Hindlimb muscle (tissue), 1 donor: Measurements from ENCODE around the gene CLIC2. TPM values are rescaled to one million over a fixed set of nuclear protein-coding genes. Genes with fewer than 3 reads are reported as not detected.

Source experiments
- DNase-seq: peaks from one replicate; pipeline ENCODE4 v3.0.0-alpha.2; 2013
- polyA plus RNA-seq: library from polyadenylated mRNA; unstranded; fragments of 120-200 nt; gene quantifications from one replicate; pipeline ENCODE4 v1.2.1, GENCODE V29; 2013; ENCODE audit not compliant: insufficient read length

Gene CLIC2
- polyA plus RNA-seq, 1 donor: 6.4 TPM

DNA sequence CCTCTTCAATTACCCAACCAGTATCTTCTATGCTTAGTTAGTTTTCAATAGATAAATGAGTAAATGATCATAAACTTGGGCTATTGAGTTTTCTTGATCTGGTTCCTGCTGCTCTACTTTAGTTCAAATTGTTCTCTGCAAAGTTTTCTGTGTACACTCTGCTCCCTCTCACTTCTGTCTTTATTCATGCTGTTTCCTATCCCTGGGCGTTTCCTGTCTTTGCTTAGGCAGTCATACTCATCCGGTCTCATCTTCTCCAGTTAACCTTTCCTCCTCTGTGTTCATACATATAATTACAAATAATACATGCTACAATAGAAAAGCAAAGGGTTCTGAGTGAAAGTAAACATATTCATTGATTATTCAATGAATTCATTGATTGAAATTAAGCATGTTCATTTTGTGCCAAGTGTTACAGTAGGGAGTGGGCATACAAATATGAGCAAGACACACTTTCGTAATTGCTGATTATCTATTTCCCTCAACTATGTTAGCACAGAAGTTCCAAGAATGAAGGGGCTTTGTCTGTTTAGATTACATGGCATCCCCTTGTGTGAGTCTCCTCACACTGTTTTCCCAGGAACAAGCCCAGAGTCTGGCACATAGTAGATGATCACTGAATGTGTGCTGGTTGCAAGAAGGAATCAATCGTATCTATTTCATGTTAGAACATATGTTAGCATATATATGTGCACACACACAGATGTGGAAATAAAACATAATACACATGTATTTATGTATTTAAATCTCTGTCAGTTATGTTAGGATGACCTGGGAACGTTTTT, 71.3 kb downstream of the CLIC2 start:
- DNase-seq: no peak

DNA sequence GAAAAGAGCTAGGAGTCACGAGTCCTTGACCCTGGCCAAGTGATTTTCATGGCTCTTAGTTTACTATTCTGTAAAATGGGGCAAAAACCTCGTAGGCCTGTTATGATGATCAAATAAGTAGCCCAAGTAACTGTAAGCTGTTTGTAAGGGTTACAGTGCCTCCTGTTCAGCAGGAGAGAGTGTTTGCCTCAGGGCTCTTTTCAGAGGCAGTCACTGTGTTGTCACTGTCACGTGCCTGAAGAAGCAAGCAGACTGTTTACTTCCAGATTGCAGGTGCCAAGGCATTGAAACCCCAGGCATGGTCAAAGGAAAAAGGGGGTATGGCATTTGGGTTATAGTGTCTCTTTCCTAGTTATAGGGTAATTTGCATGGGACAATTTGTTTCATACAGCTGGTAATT, 74.7 kb downstream of the CLIC2 start:
- DNase-seq: no peak

DNA sequence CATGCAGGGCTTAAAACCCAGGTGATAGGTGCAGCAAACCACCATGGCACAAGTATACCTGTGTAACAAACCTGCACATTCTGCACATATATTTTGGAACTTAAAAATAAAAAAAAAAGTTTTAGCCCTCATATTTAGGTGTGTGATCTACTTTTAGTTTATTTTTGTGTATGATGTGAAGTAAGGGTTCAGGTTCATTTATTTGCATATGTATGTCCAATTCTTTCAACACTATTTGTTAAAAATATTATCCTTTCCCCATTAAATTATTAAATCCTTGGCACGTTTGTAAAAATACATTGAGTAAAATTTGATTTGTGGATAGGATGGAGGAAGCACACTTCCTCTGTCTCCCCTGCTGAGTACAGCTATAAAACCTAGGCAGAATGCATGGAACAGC, 83.0 kb downstream of the CLIC2 start:
- no peak for DNase-seq

DNA sequence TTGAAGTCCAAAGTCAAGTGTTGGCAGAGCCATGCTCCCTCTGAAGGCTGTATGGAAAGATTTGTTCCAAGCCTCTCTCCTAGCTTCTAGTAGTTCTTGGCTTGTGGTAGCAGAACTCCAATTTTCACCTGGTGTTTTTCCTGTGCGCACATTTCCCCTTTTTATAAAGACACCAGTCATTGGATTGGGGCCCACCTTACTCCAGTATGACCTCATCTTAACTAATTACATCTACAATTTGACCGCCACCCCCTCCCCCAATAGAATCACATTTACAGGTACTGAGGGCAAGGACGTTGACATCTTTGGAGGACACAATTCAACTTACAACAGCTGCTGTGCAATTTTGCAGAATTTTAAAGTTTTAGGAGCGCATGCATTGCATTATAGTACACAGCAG, 86.9 kb downstream of the CLIC2 start:
- no peak for DNase-seq

DNA sequence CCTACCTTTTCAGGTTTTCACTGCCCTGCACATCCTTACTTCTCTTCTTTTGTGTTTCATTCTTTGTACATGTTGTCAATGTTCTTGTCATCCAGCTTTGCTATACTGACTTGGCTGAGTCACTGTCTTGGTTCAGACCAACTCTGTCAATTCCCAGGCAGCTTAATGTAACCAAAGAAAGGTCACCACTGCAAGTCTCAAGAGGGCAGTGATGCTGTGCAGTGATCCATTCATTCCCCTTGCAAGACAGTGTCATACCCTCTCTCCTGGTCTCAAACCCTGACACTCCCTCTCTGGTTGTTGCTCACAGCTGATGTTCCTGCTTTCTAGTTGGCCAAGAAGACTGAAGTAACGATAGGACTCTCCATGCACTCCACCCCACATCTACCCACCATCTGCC, 87.7 kb downstream of the CLIC2 start:
- DNase-seq: no peak

DNA sequence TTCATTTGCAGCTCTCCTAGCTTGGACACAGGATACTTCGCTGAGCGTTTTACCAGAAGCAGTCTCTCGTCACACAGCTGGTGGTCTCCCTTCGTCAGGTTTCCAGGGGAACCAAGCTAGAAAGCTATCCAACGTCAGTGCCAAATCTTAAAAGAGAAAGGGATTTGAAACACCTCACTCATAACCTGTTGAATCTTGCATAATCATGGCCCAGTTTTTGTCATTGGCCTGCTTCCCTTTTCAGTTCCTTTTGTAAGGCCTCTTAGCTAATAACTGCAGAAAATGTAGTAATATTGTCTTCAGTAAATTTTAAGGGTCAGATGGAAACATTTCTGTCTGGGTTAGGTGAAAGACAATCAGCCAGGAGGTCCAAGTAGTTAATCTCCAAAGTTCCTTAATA, 92.1 kb downstream of the CLIC2 start:
- no peak for DNase-seq

DNA sequence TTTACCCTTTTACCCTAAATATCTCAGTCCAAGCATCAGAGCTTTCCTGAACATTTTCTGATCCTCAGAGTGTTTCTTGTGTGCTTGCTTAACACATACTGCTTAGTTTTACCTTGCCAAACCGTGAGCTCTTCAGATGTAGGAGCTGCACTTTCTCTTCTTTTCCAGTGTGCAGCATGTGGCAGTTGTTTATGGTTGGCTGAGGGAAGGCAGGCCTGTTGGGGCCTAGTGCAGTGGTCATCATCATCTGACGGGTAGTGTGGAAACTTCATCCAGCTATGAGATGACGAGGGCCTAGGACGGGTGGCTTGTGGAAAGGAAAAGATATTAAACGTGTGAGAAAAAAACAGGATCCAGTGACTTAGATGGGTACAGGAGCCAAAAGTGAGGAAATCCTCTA, 96.7 kb downstream of the CLIC2 start:
- DNase-seq: no peak

DNA sequence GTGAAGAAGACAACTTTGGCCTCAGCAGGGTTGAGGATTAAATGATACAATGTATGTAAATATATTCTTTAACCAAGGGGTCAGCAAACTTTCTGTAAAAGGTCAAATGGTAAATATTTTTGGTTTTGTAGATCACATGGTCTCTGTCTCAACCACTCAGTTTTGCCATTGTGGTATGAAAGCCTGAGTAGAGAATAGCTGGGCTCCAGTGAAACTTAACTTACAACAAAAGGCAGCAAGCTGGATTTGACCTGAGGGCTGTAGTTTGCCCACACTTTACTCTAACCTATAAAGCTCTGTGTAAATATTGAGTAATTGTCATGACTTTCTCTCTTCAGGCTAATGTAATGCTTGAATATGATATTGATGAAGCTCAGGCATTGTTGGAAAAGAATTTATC, 98.5 kb downstream of the CLIC2 start:
- DNase-seq: no peak

DNA sequence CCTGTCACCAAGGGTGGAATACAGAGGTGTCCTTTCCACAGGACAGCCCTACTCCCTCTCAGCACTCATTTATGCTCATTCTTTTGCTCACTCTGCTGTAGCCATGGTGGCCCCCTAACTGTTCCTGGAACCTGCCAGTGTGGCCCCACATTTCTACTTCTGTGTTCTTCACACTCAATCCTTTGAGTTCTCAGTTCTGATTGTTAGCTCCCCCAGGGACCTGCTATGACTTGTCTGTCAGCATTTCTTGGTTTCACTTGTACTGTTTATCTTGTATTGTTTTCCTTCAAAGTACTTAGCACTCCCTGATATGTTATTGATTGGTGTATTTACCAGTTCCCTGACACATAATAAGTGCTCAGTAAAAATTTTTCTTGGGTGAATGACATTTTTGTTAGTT, 103.3 kb downstream of the CLIC2 start:
- DNase-seq: no peak

Other genes with a start within 250 kb of the CLIC2 start
- 53.4 TPM for gene VBP1, start 118.2 kb downstream of the CLIC2 start, polyA plus RNA-seq
- 0.40 TPM for gene RAB39B, start 70.1 kb downstream of the CLIC2 start, polyA plus RNA-seq
- not detected for gene F8A2, start 47.5 kb upstream of the CLIC2 start, polyA plus RNA-seq
- 9.0 TPM for gene F8A3, start 124.0 kb upstream of the CLIC2 start, polyA plus RNA-seq